B cell (primary cell): Measurements from ENCODE around the gene CLIC6. TPM values are rescaled to one million over a fixed set of nuclear protein-coding genes. Genes with fewer than 3 reads are reported as not detected.

ENCODE experiments used
- ATAC-seq: fragments of 200-7000 bp; cut with Tn5 transposase; one replicate; pipeline ENCODE4 v1.10.0; 2021; ENCODE audit warnings: low read depth, mild to moderate bottlenecking, moderate number of reproducible peaks, moderate library complexity
- CTCF ChIA-PET: fragments of 350-600 bp; sonication (Branson Sonifier 250); formaldehyde crosslinking; loops from one replicate; lab custom pipeline; 2021; ENCODE audit warnings: antibody characterized with exemption, inconsistent platforms; lab: Charles Lee
- POLR2A ChIA-PET: fragments of 350-600 bp; sonication (Branson Sonifier 250); formaldehyde crosslinking; loops from one replicate; lab custom pipeline; 2021; ENCODE audit warnings: antibody characterized with exemption; lab: Charles Lee
- DNase-seq: peaks from one replicate; pipeline ENCODE4 v3.0.0; 2013
- H2AFZ ChIP-seq: 2 replicates; pipeline ENCODE4 v1.6.1; 2012; ENCODE audit warnings: mild to moderate bottlenecking, low read depth, low read length; ENCODE audit not compliant: insufficient read depth, poor library complexity, severe bottlenecking
- H3K27ac ChIP-seq, 2 donors: 1 replicate in 1 of 2; 2 replicates in 1 of 2; pipeline ENCODE4 v1.5.1; 2012 to 2013; ENCODE audit warnings: low read length in 2 of 2, mild to moderate bottlenecking in 2 of 2, moderate library complexity in 1 of 2
- H3K27me3 ChIP-seq, 4 experiments: fragments of 200-600 bp in 1 of 4; sonication (generic) in 1 of 4; replicated peaks in 1 of 4; 1 replicate in 2 of 4; 2 replicates in 2 of 4; pipeline versions ENCODE4 v1.6.1 to v1.7.0; 2013 to 2016; ENCODE audit warnings: low read length in 3 of 4, mild to moderate bottlenecking in 2 of 4, mixed read lengths in 1 of 4, moderate library complexity in 1 of 4; ENCODE audit not compliant: insufficient read depth in 4 of 4, control insufficient read depth in 3 of 4; ENCODE audit errors: control extremely low read depth in 1 of 4
- H3K36me3 ChIP-seq, 2 experiments: replicated peaks in 1 of 2; 1 replicate in 1 of 2; 2 replicates in 1 of 2; pipeline versions ENCODE4 v1.6.1 to v1.7.1; 2013; ENCODE audit warnings: low read length in 1 of 2; ENCODE audit not compliant: insufficient read depth in 2 of 2, control insufficient read depth in 1 of 2; ENCODE audit errors: control extremely low read depth in 1 of 2, extremely low read depth in 1 of 2
- H3K4me1 ChIP-seq, 2 donors: fragments of 200-600 bp in 1 of 2; sonication (generic) in 1 of 2; 1 replicate in 1 of 2; 2 replicates in 1 of 2; pipeline versions ENCODE4 v1.5.1 to v1.6.1; 2013 to 2017; ENCODE audit warnings: low read length in 2 of 2; ENCODE audit not compliant: control insufficient read depth in 2 of 2, insufficient read depth in 2 of 2
- H3K4me2 ChIP-seq: replicated peaks from 2 replicates; pipeline ENCODE3; 2012; ENCODE audit warnings: mild to moderate bottlenecking, low read depth, low read length; ENCODE audit not compliant: poor library complexity, severe bottlenecking
- H3K4me3 ChIP-seq, 5 experiments: fragments of 200-600 bp in 1 of 5; sonication (generic) in 1 of 5; 1 replicate in 3 of 5; 2 replicates in 2 of 5; pipeline versions ENCODE4 v1.5.1 to v1.7.0; 2011 to 2016; ENCODE audit warnings: low read length in 4 of 5, mild to moderate bottlenecking in 4 of 5, low read depth in 2 of 5, control low read depth in 1 of 5, moderate library complexity in 1 of 5; ENCODE audit not compliant: insufficient read depth in 1 of 5; ENCODE audit errors: control extremely low read depth in 1 of 5, extremely low read depth in 1 of 5
- H3K79me2 ChIP-seq: fragments of 200-600 bp; sonication (generic); one replicate; pipeline ENCODE4 v1.6.0; 2016; ENCODE audit warnings: low read length; ENCODE audit not compliant: control insufficient read depth, insufficient read depth
- H3K9ac ChIP-seq: fragments of 200-600 bp; sonication (generic); 2 replicates; pipeline ENCODE4 v1.6.1; 2017; ENCODE audit warnings: mild to moderate bottlenecking, low read length, moderate library complexity
- H3K9me3 ChIP-seq, 3 donors: one replicate each; pipeline versions ENCODE4 v1.6.1 to v1.7.1; 2013; ENCODE audit warnings: low read length in 2 of 3; ENCODE audit not compliant: control insufficient read depth in 2 of 3, insufficient read depth in 1 of 3; ENCODE audit errors: control extremely low read depth in 1 of 3
- H4K20me1 ChIP-seq: 2 replicates; pipeline ENCODE4 v1.6.0; 2012; ENCODE audit warnings: mild to moderate bottlenecking, low read length; ENCODE audit not compliant: insufficient read depth, control insufficient read depth, poor library complexity, severe bottlenecking
- H3K27ac Mint-ChIP-seq: one replicate; pipeline ENCODE4 v1.8.0; 2021; ENCODE audit warnings: mixed read lengths
- H3K27me3 Mint-ChIP-seq: one replicate; pipeline ENCODE4 v1.8.0; 2021; ENCODE audit warnings: mixed read lengths
- H3K4me1 Mint-ChIP-seq: one replicate; pipeline ENCODE4 v1.8.0; 2021; ENCODE audit warnings: mixed read lengths
- H3K4me3 Mint-ChIP-seq: one replicate; pipeline ENCODE4 v1.8.0; 2021; ENCODE audit warnings: mixed read lengths
- H3K9me3 Mint-ChIP-seq: one replicate; pipeline ENCODE4 v1.8.0; 2022; ENCODE audit warnings: mixed read lengths; ENCODE audit not compliant: insufficient read depth
- EZH2 ChIP-seq: IDR thresholded peaks from 2 replicates; pipeline ENCODE4 v1.6.1; 2012; ENCODE audit warnings: borderline replicate concordance, low read depth, mild to moderate bottlenecking, moderate library complexity, low read length; ENCODE audit not compliant: insufficient read depth, poor library complexity, severe bottlenecking
- WGBS: methylation state at CpG from one replicate; pipeline ENCODE4 v1.1.5; 2013; ENCODE audit warnings: missing lambda C conversion rate; ENCODE audit not compliant: insufficient coverage; 5-methylcytosine and 5-hydroxymethylcytosine counted together
- intact Hi-C: fragments of 100-400 bp; cut with micrococcal nuclease; formaldehyde crosslinking; loops from one replicate; pipeline ENCODE4 v1.10.0; 2022
- polyA plus RNA-seq: library from polyadenylated mRNA; depleted of rRNA; stranded (reverse); fragments of >200 nt; gene quantifications from 2 replicates; pipeline ENCODE4 v1.2.3, GENCODE V29; 2012
- total RNA-seq, 2 donors: library from RNA; stranded (reverse); fragments of 120-200 nt in 1 of 2; gene quantifications; 1 replicate in 1 of 2; 2 replicates in 1 of 2; pipeline versions ENCODE4 v1.2.3 to v1.2.4, GENCODE V29; 2013 to 2022
- TF ChIP-seq, protein P1 (sequence below): fragments of 200-600 bp; IDR thresholded peaks from one replicate; pipeline ENCODE4 v1.8.0; 2022; ENCODE audit warnings: antibody characterized with exemption, mild to moderate bottlenecking

CLIC6 gene
- total and polyA plus RNA-seq, 2 donors (not counting 1 experiment from before 2014, with no cell fraction given): 0.01 to 0.07 TPM

DNA sequence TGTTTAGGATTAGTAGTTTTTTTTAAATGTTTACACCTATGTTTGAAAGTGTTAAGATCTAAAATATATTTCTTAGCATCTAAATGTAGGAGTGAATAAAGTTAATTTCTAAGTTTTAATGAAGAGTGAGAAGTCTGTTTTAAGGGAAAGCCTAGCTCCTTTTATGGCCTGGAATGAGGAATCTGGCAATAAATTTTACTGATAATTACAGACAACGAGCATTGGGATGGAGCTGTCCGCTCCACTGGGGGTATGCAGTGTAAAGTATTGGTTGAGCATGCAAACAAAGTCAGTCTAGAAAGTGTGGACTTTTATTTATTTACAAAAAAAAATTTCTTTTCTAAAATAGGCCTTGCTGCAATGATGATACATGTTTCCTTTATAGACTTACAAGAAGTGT lies 19.0 kb downstream of the CLIC6 start:
- no peak overlapping the region for H3K27ac Mint-ChIP-seq
- H3K4me2 ChIP-seq: no peak overlapping the region
- no peak overlapping the region for H3K4me3 Mint-ChIP-seq
- no peaks in the 10 kb centered on the region for H3K4me1 ChIP-seq
- H4K20me1 ChIP-seq: no peaks in the 10 kb centered on the region
- no peak overlapping the region for H3K4me3 ChIP-seq
- WGBS: no CpG with 5 or more reads among the region's 2 CpGs
- no peaks in the 10 kb centered on the region for H3K4me1 Mint-ChIP-seq
- no peak for ATAC-seq
- no peak overlapping the region for H2AFZ ChIP-seq
- POLR2A ChIA-PET: no interaction called here
- no peaks in the 10 kb centered on the region for H3K9me3 Mint-ChIP-seq
- CTCF ChIA-PET: interaction anchor here (0.7 to 10.3 kb wide), 3 partner anchors 10 to 1152 kb away, joined by 3 to 169 read pairs (median 6); no protein-coding TSS in a partner anchor
- H3K27me3 ChIP-seq: peaks cover 0 to 9% (median 0%) of the 10 kb centered on the region in 4 experiments
- H3K9me3 ChIP-seq: no peaks in the 10 kb centered on the region
- H3K79me2 ChIP-seq: no peaks in the 10 kb centered on the region
- intact Hi-C loops: no loop called here
- no peak for DNase-seq
- no peaks in the 10 kb centered on the region for H3K36me3 ChIP-seq
- H3K27ac ChIP-seq: no peak overlapping the region
- H3K9ac ChIP-seq: no peak overlapping the region
- TF ChIP-seq, protein P1, sequence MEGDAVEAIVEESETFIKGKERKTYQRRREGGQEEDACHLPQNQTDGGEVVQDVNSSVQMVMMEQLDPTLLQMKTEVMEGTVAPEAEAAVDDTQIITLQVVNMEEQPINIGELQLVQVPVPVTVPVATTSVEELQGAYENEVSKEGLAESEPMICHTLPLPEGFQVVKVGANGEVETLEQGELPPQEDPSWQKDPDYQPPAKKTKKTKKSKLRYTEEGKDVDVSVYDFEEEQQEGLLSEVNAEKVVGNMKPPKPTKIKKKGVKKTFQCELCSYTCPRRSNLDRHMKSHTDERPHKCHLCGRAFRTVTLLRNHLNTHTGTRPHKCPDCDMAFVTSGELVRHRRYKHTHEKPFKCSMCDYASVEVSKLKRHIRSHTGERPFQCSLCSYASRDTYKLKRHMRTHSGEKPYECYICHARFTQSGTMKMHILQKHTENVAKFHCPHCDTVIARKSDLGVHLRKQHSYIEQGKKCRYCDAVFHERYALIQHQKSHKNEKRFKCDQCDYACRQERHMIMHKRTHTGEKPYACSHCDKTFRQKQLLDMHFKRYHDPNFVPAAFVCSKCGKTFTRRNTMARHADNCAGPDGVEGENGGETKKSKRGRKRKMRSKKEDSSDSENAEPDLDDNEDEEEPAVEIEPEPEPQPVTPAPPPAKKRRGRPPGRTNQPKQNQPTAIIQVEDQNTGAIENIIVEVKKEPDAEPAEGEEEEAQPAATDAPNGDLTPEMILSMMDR: no peak
- TF ChIP-seq EZH2: no peak
- H3K27me3 Mint-ChIP-seq: peaks cover 26% of the 10 kb centered on the region

DNA sequence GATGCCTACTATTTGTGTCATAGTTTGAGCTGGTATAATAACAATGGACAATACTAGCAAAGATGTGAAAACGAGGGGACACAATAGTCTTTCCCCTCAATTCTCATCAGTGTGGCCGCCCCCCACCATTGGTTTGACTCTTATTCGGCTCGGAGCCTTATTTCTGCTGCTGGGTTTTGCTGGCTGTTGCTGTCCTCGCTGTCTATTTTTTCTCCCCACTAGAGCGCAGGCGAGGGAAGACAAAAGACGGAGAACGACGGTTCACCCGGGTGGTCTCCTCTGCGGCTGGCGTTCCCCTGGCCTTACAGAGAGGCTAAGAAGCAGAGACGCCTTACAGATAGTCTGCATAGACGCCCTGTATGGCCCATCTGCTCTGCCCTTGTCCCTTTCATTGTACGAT lies 19.4 kb downstream of the CLIC6 start:
- POLR2A ChIA-PET: no interaction called here
- Histone ChIP-seq H2AFZ (no peak overlapping the region), H3K27ac (no peak overlapping the region), H3K27me3 (peaks cover 0 to 9% (median 1%) of the 10 kb centered on the region in 4 experiments), H3K9me3 (no peaks in the 10 kb centered on the region), H3K4me2 (no peak overlapping the region), H3K36me3 (no peaks in the 10 kb centered on the region), H4K20me1 (no peaks in the 10 kb centered on the region), H3K4me3 (no peak overlapping the region), H3K9ac (no peak overlapping the region), H3K4me1 (no peaks in the 10 kb centered on the region), H3K79me2 (no peaks in the 10 kb centered on the region)
- peaks cover 26% of the 10 kb centered on the region for H3K27me3 Mint-ChIP-seq
- DNase-seq: no peak
- TF ChIP-seq, protein P1: no peak
- no peak for TF ChIP-seq EZH2
- intact Hi-C loops: no loop called here
- WGBS: 96% methylated on average over 15 of the region's 16 CpGs
- no peaks in the 10 kb centered on the region for H3K9me3 Mint-ChIP-seq
- CTCF ChIA-PET: interaction anchor here (0.7 to 10.3 kb wide), 3 partner anchors 9 to 1152 kb away, joined by 3 to 169 read pairs (median 6); no protein-coding TSS in a partner anchor
- H3K4me1 Mint-ChIP-seq: no peaks in the 10 kb centered on the region
- ATAC-seq: no peak
- H3K4me3 Mint-ChIP-seq: no peak overlapping the region
- H3K27ac Mint-ChIP-seq: no peak overlapping the region
